DND-41 (cell line): ENCODE results near the gene FNDC7.

Experiments used
- ATAC-seq: fragments of 200-7000 bp; cut with Tn5 transposase; 3 replicates; pipeline ENCODE4 v1.9.1; 2021; ENCODE audit warnings: low read depth; ENCODE audit not compliant: insufficient read depth
- DNase-seq: peaks from one replicate; pipeline ENCODE4 v3.0.0-alpha.2; 2020
- H2AFZ ChIP-seq: 2 replicates; pipeline ENCODE4 v1.6.0; 2012; ENCODE audit warnings: low read depth, low read length
- H3K27ac ChIP-seq: 2 replicates; pipeline ENCODE4 v1.5.1; 2012; ENCODE audit warnings: low read length, inconsistent platforms
- H3K27me3 ChIP-seq: fragments of 200-600 bp; sonication (generic); 2 replicates; pipeline ENCODE4 v1.6.0; 2012; ENCODE audit warnings: low read length, mild to moderate bottlenecking, inconsistent platforms; ENCODE audit not compliant: insufficient read depth, poor library complexity
- H3K36me3 ChIP-seq: 2 replicates; pipeline ENCODE4 v1.5.1; 2012; ENCODE audit warnings: low read length, inconsistent platforms; ENCODE audit not compliant: insufficient read depth
- H3K4me1 ChIP-seq: 2 replicates; pipeline ENCODE4 v1.5.1; 2012; ENCODE audit warnings: mild to moderate bottlenecking, low read length; ENCODE audit not compliant: insufficient read depth
- H3K4me2 ChIP-seq: 2 replicates; pipeline ENCODE4 v1.6.0; 2012; ENCODE audit warnings: mild to moderate bottlenecking, moderate library complexity, low read length, inconsistent platforms; ENCODE audit not compliant: insufficient read depth
- H3K4me3 ChIP-seq, 2 experiments: fragments of 200-600 bp in 1 of 2; shearing (Covaris generic) in 1 of 2; 2 replicates each; pipeline ENCODE4 v1.5.1; 2012 to 2016; ENCODE audit warnings: inconsistent platforms in 2 of 2, low read length in 2 of 2, mild to moderate bottlenecking in 2 of 2, low read depth in 1 of 2, moderate library complexity in 1 of 2
- H3K79me2 ChIP-seq: 2 replicates; pipeline ENCODE4 v1.6.0; 2012; ENCODE audit warnings: low read length, inconsistent platforms; ENCODE audit not compliant: insufficient read depth
- H3K9ac ChIP-seq: 2 replicates; pipeline ENCODE4 v1.6.0; 2012; ENCODE audit warnings: low read depth, mild to moderate bottlenecking, inconsistent platforms, low read length, moderate library complexity
- H3K9me3 ChIP-seq: 2 replicates; pipeline ENCODE4 v1.5.1; 2012; ENCODE audit warnings: low read length, moderate library complexity, mild to moderate bottlenecking, inconsistent platforms; ENCODE audit not compliant: insufficient read depth, severe bottlenecking
- H4K20me1 ChIP-seq: 2 replicates; pipeline ENCODE4 v1.6.0; 2012; ENCODE audit warnings: low read length; ENCODE audit not compliant: insufficient read depth
- EZH2 ChIP-seq: IDR thresholded peaks from 3 replicates; pipeline ENCODE4 v1.6.1; 2012; ENCODE audit warnings: borderline replicate concordance, low read depth, mild to moderate bottlenecking, moderate library complexity, low read length, inconsistent platforms; ENCODE audit not compliant: severe bottlenecking
- TF ChIP-seq, protein P1 (sequence below): IDR thresholded peaks from 2 replicates; pipeline ENCODE4 v1.5.1; 2012; ENCODE audit warnings: borderline replicate concordance, low read length, moderate library complexity, mild to moderate bottlenecking; ENCODE audit not compliant: poor library complexity, severe bottlenecking; ENCODE audit errors: extremely low read depth

Gene FNDC7

DNA sequence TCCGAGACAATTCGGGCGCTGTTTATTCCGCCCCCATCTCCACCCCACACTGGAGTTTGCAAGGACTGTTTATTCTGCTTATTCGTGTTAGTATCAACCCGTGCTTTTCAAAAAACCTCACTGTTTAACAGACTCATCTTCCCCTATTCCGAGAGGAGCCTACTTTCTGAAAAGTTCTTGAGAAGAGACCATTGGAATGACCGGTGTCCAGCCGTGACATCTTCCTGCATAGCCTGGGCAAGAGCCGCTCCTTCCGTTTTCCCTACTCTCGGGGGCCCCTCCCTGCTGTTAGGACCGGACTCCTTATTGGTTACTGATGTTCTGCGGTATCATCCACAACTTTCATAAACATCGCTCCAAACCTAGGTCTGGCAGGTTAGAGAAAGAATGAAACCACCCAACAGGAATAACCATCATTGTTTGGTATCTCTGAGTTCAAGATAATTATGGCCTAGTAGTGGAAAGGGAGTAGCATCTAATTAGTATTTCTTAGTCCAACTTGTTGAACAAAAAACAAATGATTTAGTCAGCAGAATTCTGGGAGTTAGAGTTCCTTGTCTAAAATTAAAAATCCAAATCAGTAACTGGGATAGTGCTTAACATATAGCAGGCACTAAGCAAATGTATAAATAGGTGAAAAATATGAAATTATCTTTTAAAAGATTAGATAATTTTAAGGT is 34.6 kb downstream of the FNDC7 start:
- ATAC-seq, result peak; percentile 49
- peak overlapping the region; percentile 77 for H3K9ac ChIP-seq

DNA sequence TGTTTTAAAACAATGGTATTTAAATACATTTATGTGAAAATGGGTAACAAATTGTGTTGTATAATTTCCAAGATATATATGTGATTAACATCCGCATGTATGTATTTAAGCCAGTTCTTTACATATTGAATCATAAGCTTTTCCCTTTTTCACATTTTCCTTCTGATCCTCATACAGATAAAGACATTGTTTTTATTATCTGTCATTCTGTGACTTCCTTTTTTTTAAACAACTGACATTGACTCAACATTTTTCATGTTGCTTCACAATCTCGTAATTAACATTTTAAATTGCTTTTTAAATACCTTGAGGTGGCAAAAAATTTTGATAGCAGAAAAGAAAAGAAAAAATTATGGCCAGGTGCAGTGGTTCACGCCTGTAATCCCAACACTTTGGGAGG is 35.2 kb downstream of the FNDC7 start:
- ATAC-seq, result no peak
- H3K79me2 ChIP-seq, result peaks cover 46% of the 10 kb centered on the region
- H3K9me3 ChIP-seq, result no peaks in the 10 kb centered on the region
- H3K9ac ChIP-seq, result peak overlapping the region; percentile 77; the same call in 1 of the 2 replicates
- peak overlapping the region; percentile 77; the same call in 1 of the 2 replicates for H3K4me2 ChIP-seq
- TF ChIP-seq, protein P1, sequence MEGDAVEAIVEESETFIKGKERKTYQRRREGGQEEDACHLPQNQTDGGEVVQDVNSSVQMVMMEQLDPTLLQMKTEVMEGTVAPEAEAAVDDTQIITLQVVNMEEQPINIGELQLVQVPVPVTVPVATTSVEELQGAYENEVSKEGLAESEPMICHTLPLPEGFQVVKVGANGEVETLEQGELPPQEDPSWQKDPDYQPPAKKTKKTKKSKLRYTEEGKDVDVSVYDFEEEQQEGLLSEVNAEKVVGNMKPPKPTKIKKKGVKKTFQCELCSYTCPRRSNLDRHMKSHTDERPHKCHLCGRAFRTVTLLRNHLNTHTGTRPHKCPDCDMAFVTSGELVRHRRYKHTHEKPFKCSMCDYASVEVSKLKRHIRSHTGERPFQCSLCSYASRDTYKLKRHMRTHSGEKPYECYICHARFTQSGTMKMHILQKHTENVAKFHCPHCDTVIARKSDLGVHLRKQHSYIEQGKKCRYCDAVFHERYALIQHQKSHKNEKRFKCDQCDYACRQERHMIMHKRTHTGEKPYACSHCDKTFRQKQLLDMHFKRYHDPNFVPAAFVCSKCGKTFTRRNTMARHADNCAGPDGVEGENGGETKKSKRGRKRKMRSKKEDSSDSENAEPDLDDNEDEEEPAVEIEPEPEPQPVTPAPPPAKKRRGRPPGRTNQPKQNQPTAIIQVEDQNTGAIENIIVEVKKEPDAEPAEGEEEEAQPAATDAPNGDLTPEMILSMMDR, result no peak
- TF ChIP-seq EZH2, result no peak
- peaks cover 14% of the 10 kb centered on the region for H3K36me3 ChIP-seq
- peaks cover 32% of the 10 kb centered on the region for H3K4me1 ChIP-seq
- no peak overlapping the region for H2AFZ ChIP-seq
- no peaks in the 10 kb centered on the region for H3K27me3 ChIP-seq
- no peak overlapping the region for H3K27ac ChIP-seq
- peak overlapping the region in 1 of 2 experiments; percentile 67; a peak in 1 of 4 replicates for H3K4me3 ChIP-seq
- H4K20me1 ChIP-seq, result peaks cover 11% of the 10 kb centered on the region; the same call in 1 of the 2 replicates
- DNase-seq, result no peak

More for the DNA sequence above, 34.6 kb downstream of the FNDC7 start:
- no peak for TF ChIP-seq EZH2
- TF ChIP-seq, protein P1, result no peak
- H3K27me3 ChIP-seq, result no peaks in the 10 kb centered on the region
- peaks cover 44% of the 10 kb centered on the region for H3K79me2 ChIP-seq
- peaks cover 9% of the 10 kb centered on the region for H3K36me3 ChIP-seq
- peaks cover 11% of the 10 kb centered on the region; the same call in 1 of the 2 replicates for H4K20me1 ChIP-seq
- H3K9me3 ChIP-seq, result no peaks in the 10 kb centered on the region
- peak overlapping the region; percentile 91 for H3K27ac ChIP-seq
- DNase-seq, result peak; percentile 62
- peak overlapping the region; percentile 77 for H3K4me2 ChIP-seq
- peak overlapping the region; percentile 87 for H2AFZ ChIP-seq
- peak overlapping the region; percentile 67 to 75 for H3K4me3 ChIP-seq
- H3K4me1 ChIP-seq, result peaks cover 32% of the 10 kb centered on the region

DNA sequence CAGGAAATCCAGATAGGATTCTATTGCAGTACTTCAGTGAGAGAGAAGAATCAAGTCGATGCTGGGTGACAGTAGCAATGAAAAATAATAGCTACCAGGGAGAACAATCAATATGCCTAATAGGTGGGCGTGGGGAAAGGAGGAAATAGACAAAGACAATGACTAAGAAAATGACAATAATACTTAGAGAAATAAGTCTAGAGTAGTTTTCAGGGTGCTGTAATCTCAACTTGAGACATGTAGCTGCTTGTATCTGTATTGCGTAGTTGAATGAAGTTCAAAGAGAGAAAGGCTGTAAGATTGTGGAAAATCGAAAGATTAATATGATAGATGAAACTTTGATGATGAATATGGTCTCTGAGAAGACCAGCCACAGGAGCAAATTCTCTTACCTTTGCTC is 36.4 kb downstream of the FNDC7 start:
- H2AFZ ChIP-seq, result no peak overlapping the region

More for the DNA sequence above, 36.4 kb downstream of the FNDC7 start:
- Histone ChIP-seq H3K4me3 (no peak overlapping the region), H3K36me3 (peaks cover 19% of the 10 kb centered on the region), H3K9ac (no peak overlapping the region), H3K27me3 (no peaks in the 10 kb centered on the region), H3K4me2 (0 out of 2 replicates have a peak overlapping the region, but pooled peaks have one; percentile 17), H4K20me1 (peaks cover 11% of the 10 kb centered on the region; the same call in 1 of the 2 replicates), H3K27ac (no peak overlapping the region), H3K79me2 (peaks cover 46% of the 10 kb centered on the region), H3K9me3 (no peaks in the 10 kb centered on the region), H3K4me1 (peaks cover 32% of the 10 kb centered on the region)
- no peak for DNase-seq
- TF ChIP-seq, protein P1, result no peak
- ATAC-seq, result no peak
